ENCODE measurements around the gene TRPM1.

TRPM1 gene

GRCh38 chr15:31049682-31050615 lies 51.6 kb downstream of the TRPM1 start:
- no peak for DNase-seq (ENCODE audit: low read depth)

GRCh38 chr15:31049111-31049510 lies 52.4 kb downstream of the TRPM1 start:
- DNase-seq (ENCODE audit: low read depth) = no peak

- no peak for DNase-seq (ENCODE audit: low read depth)
Measured at GRCh38 chr15:31047437-31047836, 54.1 kb downstream of the TRPM1 start.

GRCh38 chr15:31046759-31047359 lies 54.7 kb downstream of the TRPM1 start:
- DNase-seq (ENCODE audit: low read depth) = no peak

- no peak for DNase-seq (ENCODE audit: low read depth)
Measured at GRCh38 chr15:31045606-31046005, 55.9 kb downstream of the TRPM1 start.

- no peak for DNase-seq (ENCODE audit: low read depth)
Measured at GRCh38 chr15:31042751-31043150, 58.8 kb downstream of the TRPM1 start.

GRCh38 chr15:31041610-31042009 lies 59.9 kb downstream of the TRPM1 start:
- DNase-seq (ENCODE audit: low read depth) = no peak

- DNase-seq (ENCODE audit: low read depth) = no peak
Measured at GRCh38 chr15:31040611-31041010, 60.9 kb downstream of the TRPM1 start.

GRCh38 chr15:31039961-31040360 lies 61.6 kb downstream of the TRPM1 start:
- no peak for DNase-seq (ENCODE audit: low read depth)

GRCh38 chr15:31037731-31038477 lies 63.6 kb downstream of the TRPM1 start:
- DNase-seq (ENCODE audit: low read depth) = no peak

GRCh38 chr15:31036783-31037182 lies 64.7 kb downstream of the TRPM1 start:
- DNase-seq (ENCODE audit: low read depth) = no peak

- no peak for DNase-seq (ENCODE audit: low read depth)
Measured at GRCh38 chr15:31035610-31036009, 65.9 kb downstream of the TRPM1 start.

- peak; percentile 12 for DNase-seq (ENCODE audit: low read depth)
Measured at GRCh38 chr15:31034152-31034551, 67.4 kb downstream of the TRPM1 start.

- DNase-seq (ENCODE audit: low read depth) = peak; percentile 38
Measured at GRCh38 chr15:31032961-31033371, 68.6 kb downstream of the TRPM1 start.

GRCh38 chr15:31031471-31032067 lies 70.0 kb downstream of the TRPM1 start:
- DNase-seq (ENCODE audit: low read depth) = peak; percentile 78

- no peak for DNase-seq (ENCODE audit: low read depth)
Measured at GRCh38 chr15:31027910-31028578, 73.5 kb downstream of the TRPM1 start.

- DNase-seq (ENCODE audit: low read depth) = no peak
Measured at GRCh38 chr15:31025996-31026395, 75.5 kb downstream of the TRPM1 start.

GRCh38 chr15:31024979-31025378 lies 76.5 kb downstream of the TRPM1 start:
- peak; percentile 47 for DNase-seq (ENCODE audit: low read depth)

GRCh38 chr15:31024330-31024729 lies 77.2 kb downstream of the TRPM1 start:
- peak; percentile 93 for DNase-seq (ENCODE audit: low read depth)

GRCh38 chr15:31023841-31024240 lies 77.7 kb downstream of the TRPM1 start:
- DNase-seq (ENCODE audit: low read depth) = no peak

- DNase-seq (ENCODE audit: low read depth) = no peak
Measured at GRCh38 chr15:31021067-31021665, 80.4 kb downstream of the TRPM1 start.

Data from iris pigment epithelial cell (primary cell).